NT2/D1 (cell line): ENCODE data around the gene CCDC186.

Experiments used
- SUZ12 ChIP-seq: IDR thresholded peaks from 2 replicates; pipeline ENCODE4 v1.6.1; 2011; ENCODE audit not compliant: insufficient read length, insufficient read depth; ENCODE audit errors: extremely low read depth
- ZNF274 ChIP-seq: IDR thresholded peaks from 2 replicates; pipeline ENCODE4 v1.6.1; 2011; ENCODE audit warnings: mild to moderate bottlenecking, low read depth, low read length

DNA sequence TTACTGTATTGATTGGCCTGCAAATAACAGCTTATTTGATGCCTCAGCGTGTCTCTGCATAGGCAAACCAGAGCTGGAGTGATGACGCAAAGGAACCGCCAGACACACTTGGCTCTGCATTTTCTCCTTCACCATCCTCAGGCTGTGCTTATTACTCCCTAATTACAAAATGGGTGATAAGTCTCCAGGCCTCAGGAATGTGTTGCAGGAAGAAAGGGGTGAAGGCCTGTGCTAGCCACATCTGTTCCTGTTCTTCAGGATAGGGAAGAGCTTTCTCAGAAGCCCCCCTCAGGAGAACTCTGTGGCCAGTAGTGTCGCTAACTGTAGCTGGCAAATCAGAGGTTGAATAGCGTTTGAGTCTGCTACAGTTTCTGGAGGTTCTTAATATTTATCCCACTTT lies 10.3 kb upstream of the CCDC186 start:
- TF ChIP-seq SUZ12 (no peak), ZNF274 (no peak)
